WTC11 (cell line): ENCODE data around the gene SUPT3H. TPM values are rescaled to one million over a fixed set of nuclear protein-coding genes. Genes with fewer than 3 reads are reported as not detected.

Experiments
- ATAC-seq: fragments of 200-7000 bp; cut with Tn5 transposase; 2 replicates; pipeline ENCODE4 v1.10.0; 2021; ENCODE audit warnings: mild to moderate bottlenecking, moderate library complexity
- CTCF ChIA-PET: fragments of 300-600 bp; sonication (Branson Sonifier 250); formaldehyde crosslinking; loops from one replicate; lab custom pipeline; 2021; ENCODE audit warnings: antibody characterized with exemption; lab: Charles Lee
- POLR2A ChIA-PET: fragments of 350-600 bp; sonication (Branson Sonifier 250); formaldehyde crosslinking; loops from one replicate; lab custom pipeline; 2021; ENCODE audit warnings: antibody characterized with exemption; lab: Charles Lee
- DNase-seq: peaks from one replicate; pipeline ENCODE4 v3.0.0; 2021; ENCODE audit warnings: low spot score
- H3K27ac Mint-ChIP-seq: 2 replicates; pipeline ENCODE4 v1.8.0; 2021; ENCODE audit warnings: mixed read lengths
- H3K27me3 Mint-ChIP-seq: 2 replicates; pipeline ENCODE4 v1.8.0; 2021; ENCODE audit warnings: low read depth, mild to moderate bottlenecking, moderate library complexity, mixed read lengths
- H3K36me3 Mint-ChIP-seq: 2 replicates; pipeline ENCODE4 v1.8.0; 2021; ENCODE audit warnings: mixed read lengths
- H3K4me1 Mint-ChIP-seq: 2 replicates; pipeline ENCODE4 v1.8.0; 2022; ENCODE audit warnings: mixed read lengths
- H3K4me3 Mint-ChIP-seq: 2 replicates; pipeline ENCODE4 v1.8.0; 2021; ENCODE audit warnings: mild to moderate bottlenecking, moderate library complexity, mixed read lengths
- H3K9me3 Mint-ChIP-seq: 2 replicates; pipeline ENCODE4 v1.8.0; 2021; ENCODE audit warnings: mixed read lengths
- ATF1 ChIP-seq: sonication (generic); formaldehyde crosslinking; IDR thresholded peaks from 2 replicates; pipeline ENCODE4 v1.8.1; 2023; ENCODE audit warnings: mild to moderate bottlenecking, moderate library complexity, missing genetic modification reagents
- ATF3 ChIP-seq: sonication (generic); formaldehyde crosslinking; conservative IDR thresholded peaks from 2 replicates; pipeline ENCODE4 v1.8.1; 2022; ENCODE audit warnings: mild to moderate bottlenecking, missing genetic modification reagents
- CTCF ChIP-seq: fragments of 200-600 bp; IDR thresholded peaks from 2 replicates; pipeline ENCODE4 v1.8.0; 2022; ENCODE audit warnings: antibody characterized with exemption
- E2F4 ChIP-seq: sonication (generic); formaldehyde crosslinking; IDR thresholded peaks from 2 replicates; pipeline ENCODE4 v1.8.1; 2022; ENCODE audit warnings: low read depth, mild to moderate bottlenecking, moderate library complexity, missing genetic modification reagents, borderline replicate concordance
- ERG ChIP-seq: fragments of 250-450 bp; sonication (Bioruptor Pico); IDR thresholded peaks from 2 replicates; pipeline ENCODE4 v1.8.0; 2021; ENCODE audit warnings: mild to moderate bottlenecking
- GRHL2 ChIP-seq: fragments of 250-450 bp; sonication (Bioruptor Pico); IDR thresholded peaks from 2 replicates; pipeline ENCODE4 v1.8.0; 2022; ENCODE audit warnings: mild to moderate bottlenecking, moderate library complexity; ENCODE audit not compliant: insufficient replicate concordance, severe bottlenecking
- HMGA2 ChIP-seq: fragments of 250-450 bp; sonication (Bioruptor Pico); IDR thresholded peaks from 2 replicates; pipeline ENCODE4 v1.4.0; 2021; ENCODE audit warnings: mild to moderate bottlenecking, moderate library complexity
- IRF2 ChIP-seq: sonication (generic); formaldehyde crosslinking; IDR thresholded peaks from 2 replicates; pipeline ENCODE4 v1.8.0; 2022; ENCODE audit warnings: low read depth, missing genetic modification reagents, borderline replicate concordance
- JAZF1 ChIP-seq: fragments of 250-450 bp; sonication (Bioruptor Pico); IDR thresholded peaks from 2 replicates; pipeline ENCODE4 v1.9.0; 2021; ENCODE audit warnings: moderate library complexity, mild to moderate bottlenecking, inconsistent platforms
- KAT7 ChIP-seq: sonication (generic); formaldehyde crosslinking; IDR thresholded peaks from 2 replicates; pipeline ENCODE4 v1.8.1; 2023; ENCODE audit warnings: missing genetic modification reagents, mild to moderate bottlenecking, borderline replicate concordance
- NFE2L1 ChIP-seq: sonication (generic); formaldehyde crosslinking; IDR thresholded peaks from 2 replicates; pipeline ENCODE4 v1.8.1; 2023; ENCODE audit warnings: missing genetic modification reagents
- NR1H2 ChIP-seq: sonication (generic); formaldehyde crosslinking; IDR thresholded peaks from 2 replicates; pipeline ENCODE4 v1.9.0; 2021; ENCODE audit warnings: mild to moderate bottlenecking, moderate library complexity, missing genetic modification reagents
- NR2C2 ChIP-seq: sonication (generic); formaldehyde crosslinking; IDR thresholded peaks from 2 replicates; pipeline ENCODE4 v1.8.0; 2022; ENCODE audit warnings: mild to moderate bottlenecking, missing genetic modification reagents
- RELA ChIP-seq: sonication (generic); formaldehyde crosslinking; IDR thresholded peaks from 2 replicates; pipeline ENCODE4 v1.8.1; 2022; ENCODE audit warnings: missing genetic modification reagents, mild to moderate bottlenecking, borderline replicate concordance
- RORB ChIP-seq: fragments of 250-450 bp; sonication (Bioruptor Pico); IDR thresholded peaks from 2 replicates; pipeline ENCODE4 v1.9.0; 2021; ENCODE audit warnings: mild to moderate bottlenecking
- SMAD4 ChIP-seq: sonication (generic); formaldehyde crosslinking; IDR thresholded peaks from 2 replicates; pipeline ENCODE4 v1.8.0; 2022; ENCODE audit warnings: mild to moderate bottlenecking, missing genetic modification reagents
- TEAD1 ChIP-seq: sonication (generic); formaldehyde crosslinking; IDR thresholded peaks from 2 replicates; pipeline ENCODE4 v1.8.0; 2022; ENCODE audit warnings: mild to moderate bottlenecking, missing genetic modification reagents
- ZBTB21 ChIP-seq: sonication (generic); formaldehyde crosslinking; IDR thresholded peaks from 2 replicates; pipeline ENCODE4 v1.8.1; 2023; ENCODE audit warnings: mild to moderate bottlenecking, missing genetic modification reagents, borderline replicate concordance
- ZBTB43 ChIP-seq: sonication (generic); formaldehyde crosslinking; IDR thresholded peaks from 2 replicates; pipeline ENCODE4 v1.8.1; 2023; ENCODE audit warnings: mild to moderate bottlenecking, missing genetic modification reagents
- ZMAT4 ChIP-seq: fragments of 250-450 bp; sonication (Bioruptor Pico); IDR thresholded peaks from 2 replicates; pipeline ENCODE4 v1.9.0; 2021; ENCODE audit warnings: mild to moderate bottlenecking
- ZNF121 ChIP-seq: sonication (generic); formaldehyde crosslinking; IDR thresholded peaks from 2 replicates; pipeline ENCODE4 v1.8.0; 2023; ENCODE audit warnings: missing genetic modification reagents
- ZNF219 ChIP-seq: sonication (generic); formaldehyde crosslinking; IDR thresholded peaks from 2 replicates; pipeline ENCODE4 v1.8.0; 2023; ENCODE audit warnings: missing genetic modification reagents, mild to moderate bottlenecking, borderline replicate concordance
- ZNF263 ChIP-seq: sonication (generic); formaldehyde crosslinking; IDR thresholded peaks from 2 replicates; pipeline ENCODE4 v1.8.1; 2022; ENCODE audit warnings: low read depth, mild to moderate bottlenecking, moderate library complexity, missing genetic modification reagents
- ZNF416 ChIP-seq: fragments of 250-450 bp; sonication (Bioruptor Pico); IDR thresholded peaks from 2 replicates; pipeline ENCODE4 v1.9.0; 2021; ENCODE audit warnings: mild to moderate bottlenecking, inconsistent platforms
- ZNF512 ChIP-seq: sonication (generic); formaldehyde crosslinking; IDR thresholded peaks from 2 replicates; pipeline ENCODE4 v1.8.1; 2022; ENCODE audit warnings: missing genetic modification reagents, borderline replicate concordance
- total RNA-seq: library from RNA; stranded (reverse); gene quantifications from 3 replicates; pipeline ENCODE4 v1.2.3, GENCODE V29; 2021

The SUPT3H gene
- total RNA-seq, 1 experiment from 2014 or later = 15.3 TPM

GRCh38 chr6:45155341-45155894, 222.3 kb downstream of the SUPT3H start:
- no peak overlapping the region for H3K27ac Mint-ChIP-seq
- ChIA-PET POLR2A (no interaction called here), CTCF (interaction anchor here (1.0 kb wide), 1 partner anchor 559 kb away, joined by 5 read pairs; no protein-coding TSS in a partner anchor)
- no peaks in the 10 kb centered on the region for H3K36me3 Mint-ChIP-seq
- no peaks in the 10 kb centered on the region for H3K9me3 Mint-ChIP-seq
- no peak for ATAC-seq
- no peak overlapping the region for H3K4me3 Mint-ChIP-seq
- TF ChIP-seq E2F4 (CRISPR knock-in tag) = no peak
- no peak for TF ChIP-seq ZNF121 (CRISPR knock-in tag)
- no peak for TF ChIP-seq RELA (CRISPR knock-in tag)
- TF ChIP-seq KAT7 (CRISPR knock-in tag) = no peak
- TF ChIP-seq CTCF = no peak
- TF ChIP-seq ZNF263 (CRISPR knock-in tag) = no peak
- TF ChIP-seq TEAD1 (CRISPR knock-in tag) = no peak
- no peaks in the 10 kb centered on the region for H3K4me1 Mint-ChIP-seq
- DNase-seq = no peak
- H3K27me3 Mint-ChIP-seq = no peaks in the 10 kb centered on the region

- POLR2A ChIA-PET = no interaction called here
- Mint-ChIP-seq H3K9me3 (no peaks in the 10 kb centered on the region), H3K4me1 (no peaks in the 10 kb centered on the region), H3K27me3 (no peaks in the 10 kb centered on the region), H3K36me3 (no peaks in the 10 kb centered on the region), H3K4me3 (no peak overlapping the region), H3K27ac (no peak overlapping the region)
- DNase-seq (no peak), ATAC-seq (no peak)
- no peak for TF ChIP-seq GRHL2 (CRISPR knock-in tag)
- TF ChIP-seq IRF2 = no peak
- TF ChIP-seq RELA (CRISPR knock-in tag) = no peak
- no peak for TF ChIP-seq RORB
- TF ChIP-seq ZNF416 (CRISPR knock-in tag) = no peak
- TF ChIP-seq ERG (CRISPR knock-in tag) = no peak
- TF ChIP-seq ZBTB21 (CRISPR knock-in tag) = no peak
- TF ChIP-seq ZMAT4 = no peak
- no peak for TF ChIP-seq NR2C2 (CRISPR knock-in tag)
- TF ChIP-seq HMGA2 (CRISPR knock-in tag) = no peak
- no peak for TF ChIP-seq ZNF512 (CRISPR knock-in tag)
- TF ChIP-seq ZBTB43 = no peak
- no peak for TF ChIP-seq ZNF219 (CRISPR knock-in tag)
- no peak for TF ChIP-seq ATF1
- TF ChIP-seq NR1H2 (CRISPR knock-in tag) = no peak
- no peak for TF ChIP-seq NFE2L1
- no peak for TF ChIP-seq ATF3 (CRISPR knock-in tag)
- TF ChIP-seq JAZF1 (CRISPR knock-in tag) = no peak
- TF ChIP-seq SMAD4 (CRISPR knock-in tag) = no peak
- CTCF ChIA-PET = no interaction called here
Measured at GRCh38 chr6:45154679-45155078, 223.1 kb downstream of the SUPT3H start.
